GM19043 (cell line): ENCODE measurements around the gene ORAI1.
A peak's percentile ranks its signal among the peaks of the same experiment; 100 is the strongest.
"Not testable (repeated sequence)": the region's sequence is repeated elsewhere in the genome, so short reads cannot be mapped to it uniquely, and the experiment has no call there.

Experiments
- ATAC-seq: cut with Tn5 transposase; IDR thresholded peaks from one replicate; pipeline ENCODE4 v1.9.1; 2021; ENCODE audit warnings: low read depth; ENCODE audit not compliant: unreplicated experiment

Gene ORAI1

GRCh38 chr12:121602766-121603165, 23.6 kb upstream of the ORAI1 start:
- no peak for ATAC-seq

GRCh38 chr12:121603581-121603980, 22.7 kb upstream of the ORAI1 start:
- ATAC-seq, result no peak

GRCh38 chr12:121608301-121608700, 18.0 kb upstream of the ORAI1 start:
- ATAC-seq, result no peak

GRCh38 chr12:121610239-121611149, 15.8 kb upstream of the ORAI1 start:
- ATAC-seq, result no peak

GRCh38 chr12:121611306-121611705, 15.0 kb upstream of the ORAI1 start:
- ATAC-seq, result no peak

GRCh38 chr12:121613462-121613861, 12.9 kb upstream of the ORAI1 start:
- no peak for ATAC-seq

GRCh38 chr12:121614872-121615467, 11.4 kb upstream of the ORAI1 start:
- no peak for ATAC-seq

- ATAC-seq, result no peak
Observed at GRCh38 chr12:121618659-121619233, 7.6 kb upstream of the ORAI1 start.

GRCh38 chr12:121620333-121620891, 5.9 kb upstream of the ORAI1 start:
- ATAC-seq, result no peak

GRCh38 chr12:121626853-121627640, 717 bp downstream of the ORAI1 start:
- peak; percentile 20 for ATAC-seq

GRCh38 chr12:121628037-121628436, 1.7 kb downstream of the ORAI1 start:
- no peak for ATAC-seq

GRCh38 chr12:121628536-121628935, 2.2 kb downstream of the ORAI1 start:
- no peak for ATAC-seq

- no peak for ATAC-seq
Observed at GRCh38 chr12:121630791-121631355, 4.5 kb downstream of the ORAI1 start.

- ATAC-seq, result no peak
Observed at GRCh38 chr12:121632069-121632970, 6.0 kb downstream of the ORAI1 start.

- ATAC-seq, result not testable (repeated sequence)
Observed at GRCh38 chr12:121633833-121634196, 7.5 kb downstream of the ORAI1 start.

GRCh38 chr12:121634836-121635235, 8.5 kb downstream of the ORAI1 start:
- no peak for ATAC-seq

- ATAC-seq, result no peak
Observed at GRCh38 chr12:121637231-121637914, 11.0 kb downstream of the ORAI1 start.

- ATAC-seq, result no peak
Observed at GRCh38 chr12:121638298-121639202, 12.2 kb downstream of the ORAI1 start.
